Gastroesophageal sphincter (tissue), 4 donors: ENCODE results near the gene PCP2. TPM values are rescaled to one million over a fixed set of nuclear protein-coding genes. Genes with fewer than 3 reads are reported as not detected.

Experiments
- ATAC-seq: fragments of 150-250 bp; one replicate; pipeline ENCODE4 v1.9.1; 2016; ENCODE audit warnings: mild to moderate bottlenecking, moderate library complexity
- H3K27ac ChIP-seq, 4 donors: fragments of 200-600 bp; sonication (generic) in 3 of 4; 1 replicate in 3 of 4; 2 replicates in 1 of 4; pipeline ENCODE4 v1.5.1; 2016 to 2019
- H3K27me3 ChIP-seq: fragments of 200-600 bp; sonication (generic); one replicate; pipeline ENCODE4 v1.5.1; 2019
- H3K36me3 ChIP-seq, 2 donors: fragments of 200-600 bp; sonication (generic); one replicate each; pipeline ENCODE4 v1.5.1; 2019; ENCODE audit warnings: control low read depth in 1 of 2
- H3K4me1 ChIP-seq, 3 donors: fragments of 200-600 bp; sonication (generic); 1 replicate in 2 of 3; 2 replicates in 1 of 3; pipeline ENCODE4 v1.5.1; 2016 to 2019; ENCODE audit warnings: control low read depth in 2 of 3
- H3K4me3 ChIP-seq, 2 donors: fragments of 200-600 bp; sonication (generic); one replicate each; pipeline ENCODE4 v1.5.1; 2019; ENCODE audit warnings: mild to moderate bottlenecking in 1 of 2, moderate library complexity in 1 of 2
- H3K9me3 ChIP-seq, 3 donors: fragments of 200-600 bp; sonication (generic); one replicate each; pipeline ENCODE4 v1.5.1; 2017 to 2019; ENCODE audit warnings: control low read depth in 2 of 3
- EP300 ChIP-seq: sonication (generic); formaldehyde crosslinking; IDR thresholded peaks from one replicate; pipeline ENCODE4 v1.6.1; 2017; ENCODE audit warnings: antibody characterized with exemption, mild to moderate bottlenecking
- POLR2A ChIP-seq, 2 donors: fragments of 450-650 bp; IDR thresholded peaks; one replicate each; pipeline ENCODE4 v1.6.1; 2017; ENCODE audit warnings: antibody characterized with exemption in 2 of 2, mild to moderate bottlenecking in 2 of 2, moderate library complexity in 1 of 2
- POLR2AphosphoS5 ChIP-seq: sonication (generic); formaldehyde crosslinking; IDR thresholded peaks from one replicate; pipeline ENCODE4 v1.6.1; 2017; ENCODE audit warnings: antibody characterized with exemption
- WGBS, 2 donors: methylation state at CpG; one replicate each; pipeline ENCODE4 v1.1.5; 2018; ENCODE audit warnings: low coverage in 1 of 2; 5-methylcytosine and 5-hydroxymethylcytosine counted together
- total RNA-seq, 4 donors: library from RNA; depleted of rRNA; stranded (reverse); fragments of >200 nt; gene quantifications; one replicate each; pipeline ENCODE4 v1.1.0, GENCODE V29; 2016
- TF ChIP-seq, protein P1 (sequence below), 4 experiments: fragments of 200-600 bp in 2 of 4; fragments of 450-650 bp in 2 of 4; sonication (generic) in 1 of 4; IDR thresholded peaks; one replicate each; pipeline ENCODE4 v1.5.1; 2017 to 2019; ENCODE audit warnings: antibody characterized with exemption in 4 of 4, mild to moderate bottlenecking in 2 of 4, moderate library complexity in 2 of 4

Gene PCP2
- total RNA-seq, 4 donors from 2014 or later: not detected

DNA sequence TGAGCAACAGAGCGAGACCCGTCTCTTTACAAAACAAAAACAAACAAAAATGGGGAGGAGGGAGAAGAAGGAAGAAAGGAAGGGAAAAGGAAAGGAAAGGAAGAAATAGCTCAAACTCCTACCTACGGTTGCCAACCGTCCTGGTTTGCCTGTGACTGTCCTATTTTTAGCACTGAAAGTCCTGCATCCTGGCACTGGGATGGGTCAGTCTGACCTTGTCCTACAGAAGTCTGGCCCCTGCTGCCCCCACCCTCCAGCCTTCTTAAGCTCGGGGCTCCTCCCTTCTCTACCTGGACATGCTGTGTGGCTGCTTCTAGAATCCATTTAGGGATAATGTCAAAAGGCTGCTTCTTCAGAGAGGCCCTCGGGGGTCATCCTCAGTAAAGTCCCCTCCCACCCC lies 2.2 kb upstream of the PCP2 start:
- no peak for ATAC-seq
- Histone ChIP-seq H3K4me1 (peaks cover 0 to 22% (median 9%) of the 10 kb centered on the region in 3 donors), H3K9me3 (no peaks in the 10 kb centered on the region), H3K36me3 (peaks cover 0 to 13% of the 10 kb centered on the region in 2 donors), H3K27ac (no peak overlapping the region), H3K4me3 (no peak overlapping the region), H3K27me3 (peaks cover 56% of the 10 kb centered on the region)
- TF ChIP-seq, protein P1, sequence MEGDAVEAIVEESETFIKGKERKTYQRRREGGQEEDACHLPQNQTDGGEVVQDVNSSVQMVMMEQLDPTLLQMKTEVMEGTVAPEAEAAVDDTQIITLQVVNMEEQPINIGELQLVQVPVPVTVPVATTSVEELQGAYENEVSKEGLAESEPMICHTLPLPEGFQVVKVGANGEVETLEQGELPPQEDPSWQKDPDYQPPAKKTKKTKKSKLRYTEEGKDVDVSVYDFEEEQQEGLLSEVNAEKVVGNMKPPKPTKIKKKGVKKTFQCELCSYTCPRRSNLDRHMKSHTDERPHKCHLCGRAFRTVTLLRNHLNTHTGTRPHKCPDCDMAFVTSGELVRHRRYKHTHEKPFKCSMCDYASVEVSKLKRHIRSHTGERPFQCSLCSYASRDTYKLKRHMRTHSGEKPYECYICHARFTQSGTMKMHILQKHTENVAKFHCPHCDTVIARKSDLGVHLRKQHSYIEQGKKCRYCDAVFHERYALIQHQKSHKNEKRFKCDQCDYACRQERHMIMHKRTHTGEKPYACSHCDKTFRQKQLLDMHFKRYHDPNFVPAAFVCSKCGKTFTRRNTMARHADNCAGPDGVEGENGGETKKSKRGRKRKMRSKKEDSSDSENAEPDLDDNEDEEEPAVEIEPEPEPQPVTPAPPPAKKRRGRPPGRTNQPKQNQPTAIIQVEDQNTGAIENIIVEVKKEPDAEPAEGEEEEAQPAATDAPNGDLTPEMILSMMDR (IDR thresholded peaks at IDR 0.05): no peak
- TF ChIP-seq EP300: no peak
- WGBS, 2 donors: 23 to 47% methylated on average over 5 of the region's 6 CpGs

DNA sequence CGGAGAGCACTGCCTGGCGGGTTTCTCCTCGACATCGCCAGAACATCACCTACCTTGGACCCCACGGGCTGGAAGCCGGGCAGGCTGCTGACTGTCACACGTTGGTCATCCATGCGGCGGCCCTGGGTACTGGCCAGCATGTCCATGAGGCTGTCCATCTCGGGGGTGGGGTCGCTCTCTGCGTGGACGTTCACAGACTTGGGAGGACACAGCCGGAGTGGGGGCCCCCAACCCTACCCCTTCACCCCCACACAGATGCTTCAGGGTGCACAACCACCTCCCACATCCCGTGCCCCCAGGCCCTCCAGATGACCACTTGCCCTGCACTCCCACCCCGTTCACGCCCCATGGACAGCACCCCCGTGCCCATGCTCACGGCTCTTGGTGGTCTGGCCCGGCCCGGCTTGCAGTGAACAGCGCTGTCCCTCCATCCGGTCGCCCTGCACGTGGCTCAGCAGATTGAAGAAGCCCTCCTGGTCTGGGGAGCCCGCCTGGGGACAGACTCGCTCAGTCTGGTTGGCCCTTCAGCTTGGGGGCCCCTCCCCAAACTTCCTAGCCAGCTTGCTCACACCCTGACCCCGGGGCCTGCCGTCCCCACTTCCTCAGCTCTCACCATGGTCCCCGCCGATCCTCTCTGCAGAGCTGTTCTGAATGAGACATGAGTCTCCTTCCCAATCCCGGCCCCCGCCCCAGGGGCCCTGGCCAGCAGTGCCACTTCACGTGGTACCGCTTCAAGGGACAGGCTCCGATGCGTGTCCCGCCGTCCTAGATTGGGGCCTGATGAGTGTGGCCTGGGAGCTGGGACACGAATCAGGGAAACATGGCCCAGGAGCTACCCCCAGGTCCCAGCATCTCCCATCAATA lies 947 bp downstream of the PCP2 start:
- 83% methylated on average over 4 of the region's 40 CpGs; no CpG with 5 or more reads in 1 of the 2 donors for WGBS, 2 donors
- no peak overlapping the region for H3K4me3 ChIP-seq
- H3K27me3 ChIP-seq: peaks cover 26% of the 10 kb centered on the region
- no peak for ATAC-seq
- H3K9me3 ChIP-seq: no peaks in the 10 kb centered on the region
- peaks cover 0 to 44% (median 28%) of the 10 kb centered on the region in 3 donors for H3K4me1 ChIP-seq
- TF ChIP-seq, protein P1 (IDR thresholded peaks at IDR 0.05): no peak
- no peak for TF ChIP-seq POLR2AphosphoS5
- TF ChIP-seq EP300: no peak
- TF ChIP-seq POLR2A (IDR thresholded peaks at IDR 0.05): no peak
- H3K36me3 ChIP-seq: peaks cover 0 to 15% of the 10 kb centered on the region in 2 donors
- no peak overlapping the region for H3K27ac ChIP-seq

GRCh38 chr19:7631577-7631976 lies 1.9 kb downstream of the PCP2 start:
- H3K36me3 ChIP-seq: peaks cover 0 to 25% of the 10 kb centered on the region in 2 donors
- no peak for ATAC-seq
- H3K9me3 ChIP-seq: no peaks in the 10 kb centered on the region
- peaks cover 16% of the 10 kb centered on the region for H3K27me3 ChIP-seq
- TF ChIP-seq, protein P1 (IDR thresholded peaks at IDR 0.05): no peak
- TF ChIP-seq POLR2AphosphoS5: no peak
- no peak for TF ChIP-seq POLR2A (IDR thresholded peaks at IDR 0.05)
- no peak for TF ChIP-seq EP300
- 100% methylated on average over 3 of the region's 12 CpGs; no CpG with 5 or more reads in 1 of the 2 donors for WGBS, 2 donors
- no peak overlapping the region for H3K4me3 ChIP-seq
- H3K27ac ChIP-seq: no peak overlapping the region
- H3K4me1 ChIP-seq: peaks cover 0 to 46% (median 26%) of the 10 kb centered on the region in 3 donors

- H3K36me3 ChIP-seq: peaks cover 0 to 46% of the 10 kb centered on the region in 2 donors
- H3K27ac ChIP-seq: peak within 1 kb of the TSS; percentile 35 to 88 (median 86)
- H3K27me3 ChIP-seq: no peaks in the 10 kb centered on the region
- ATAC-seq: peak; percentile 99
- WGBS, 2 donors: 0% methylated on average over 14 to 15 of the region's 40 CpGs
- TF ChIP-seq, protein P1 (IDR thresholded peaks at IDR 0.05): peak in 1 of 4 experiments; percentile 6
- TF ChIP-seq POLR2A (IDR thresholded peaks at IDR 0.05): peak in 1 of 2 donors; percentile 43
- TF ChIP-seq POLR2AphosphoS5: peak; percentile 74
- no peak for TF ChIP-seq EP300
- peaks cover 0 to 50% (median 26%) of the 10 kb centered on the region in 3 donors for H3K4me1 ChIP-seq
- H3K4me3 ChIP-seq: peak within 1 kb of the TSS; percentile 44 to 76
- no peaks in the 10 kb centered on the region for H3K9me3 ChIP-seq
Measured at GRCh38 chr19:7629347-7630054, 4.0 kb downstream of the PCP2 start, which contains the start of the genes PET100 and XAB2. Gene PET100 (plus strand): TSS chr19:7629793. CDS start chr19:7629834, 41 bp downstream. Gene XAB2 (minus strand): TSS chr19:7629545. CDS start chr19:7629527, 18 bp downstream.
